Fibroblast of skin of right biceps (primary cell): ENCODE results near the gene ARHGAP40.
A peak's percentile ranks its signal among the peaks of the same experiment; 100 is the strongest.

ENCODE experiments used
- DNase-seq: peaks from one replicate; pipeline ENCODE4 v3.0.0-alpha.2; 2013

The ARHGAP40 gene

GRCh38 chr20:38623061-38623460 is 21.5 kb downstream of the ARHGAP40 start:
- no peak for DNase-seq

- DNase-seq = no peak
These were observed 22.5 kb downstream of the ARHGAP40 start for GRCh38 chr20:38624084-38624483.

GRCh38 chr20:38625896-38626295 is 24.3 kb downstream of the ARHGAP40 start:
- DNase-seq = no peak

- no peak for DNase-seq
These were observed 25.5 kb downstream of the ARHGAP40 start for GRCh38 chr20:38626921-38627659.

GRCh38 chr20:38628580-38629470 is 27.2 kb downstream of the ARHGAP40 start:
- DNase-seq = no peak

GRCh38 chr20:38629979-38630378 is 28.4 kb downstream of the ARHGAP40 start:
- DNase-seq = no peak

- no peak for DNase-seq
These were observed 29.1 kb downstream of the ARHGAP40 start for GRCh38 chr20:38630727-38631126.

- DNase-seq = peak; percentile 6
These were observed 29.8 kb downstream of the ARHGAP40 start for GRCh38 chr20:38631155-38632022.

GRCh38 chr20:38633577-38634093 is 32.0 kb downstream of the ARHGAP40 start:
- DNase-seq = peak; percentile 34

GRCh38 chr20:38635721-38636288 is 34.2 kb downstream of the ARHGAP40 start:
- DNase-seq = peak; percentile 20

GRCh38 chr20:38640521-38640920 is 38.9 kb downstream of the ARHGAP40 start:
- DNase-seq = no peak

- no peak for DNase-seq
These were observed 40.9 kb downstream of the ARHGAP40 start for GRCh38 chr20:38642498-38642897.

GRCh38 chr20:38644588-38645260 is 43.1 kb downstream of the ARHGAP40 start:
- no peak for DNase-seq

- no peak for DNase-seq
These were observed 43.7 kb downstream of the ARHGAP40 start for GRCh38 chr20:38645351-38645750.

GRCh38 chr20:38645980-38646858 is 44.6 kb downstream of the ARHGAP40 start:
- peak; percentile 58 for DNase-seq

- DNase-seq = peak; percentile 5
These were observed 47.8 kb downstream of the ARHGAP40 start for GRCh38 chr20:38649275-38649891.

- no peak for DNase-seq
These were observed 48.4 kb downstream of the ARHGAP40 start for GRCh38 chr20:38650010-38650409.

GRCh38 chr20:38651154-38651553 is 49.5 kb downstream of the ARHGAP40 start:
- DNase-seq = no peak

- no peak for DNase-seq
These were observed 50.0 kb downstream of the ARHGAP40 start for GRCh38 chr20:38651562-38651961.

- DNase-seq = no peak
These were observed 51.4 kb downstream of the ARHGAP40 start for GRCh38 chr20:38652995-38653394.
